Activated T-cell treated with anti-CD3 and anti-CD28 coated beads, Interleukin-2, amount 50 U/mL, for 48 hours (primary cell): Measurements from ENCODE around the gene MAGEA12.
"Not testable (repeated sequence)": the region's sequence is repeated elsewhere in the genome, so short reads cannot be mapped to it uniquely, and the experiment has no call there.

ENCODE experiments used
- DNase-seq, 2 experiments: peaks; one replicate each; pipeline ENCODE4 v3.0.0-alpha.2; 2020

MAGEA12 gene

GRCh38 chrX:152733261-152733975, at the start of gene MAGEA12, which contains the start of gene CSAG1:
MAGEA12 (plus strand) TSS chrX:152733757; CDS start chrX:152736162, 2,405 bp downstream.
CSAG1 (minus strand) TSS chrX:152733721; CDS start chrX:152732460, 1,261 bp downstream.
- DNase-seq: no peak

- not testable (repeated sequence) for DNase-seq
These were observed 35.3 kb upstream of the MAGEA12 start, which contains the start of gene MAGEA3 for GRCh38 chrX:152697952-152698931. MAGEA3 (plus strand) TSS chrX:152698794; CDS start chrX:152700833, 2,039 bp downstream.

GRCh38 chrX:152700390-152700789, 33.2 kb upstream of the MAGEA12 start:
- not testable (repeated sequence) for DNase-seq

GRCh38 chrX:152706500-152706899, 27.1 kb upstream of the MAGEA12 start:
- not testable (repeated sequence) for DNase-seq

- not testable (repeated sequence) for DNase-seq
These were observed 24.4 kb upstream of the MAGEA12 start, which contains the start of gene CSAG2 for GRCh38 chrX:152709173-152709572. CSAG2 (minus strand) TSS chrX:152709273; CDS start chrX:152709112, 161 bp downstream.

- DNase-seq: not testable (repeated sequence)
These were observed 20.4 kb upstream of the MAGEA12 start for GRCh38 chrX:152713195-152713594.

GRCh38 chrX:152713815-152714787, 19.5 kb upstream of the MAGEA12 start, which contains the start of gene MAGEA2B:
MAGEA2B (plus strand) TSS chrX:152714628; CDS start chrX:152717107, 2,479 bp downstream.
- DNase-seq: not testable (repeated sequence)

GRCh38 chrX:152725409-152725808, 8.1 kb upstream of the MAGEA12 start:
- no peak for DNase-seq

- DNase-seq: not testable (repeated sequence)
These were observed 744 bp downstream of the MAGEA12 start for GRCh38 chrX:152734143-152734858.

- no peak for DNase-seq
These were observed 1.5 kb downstream of the MAGEA12 start for GRCh38 chrX:152735101-152735500.

GRCh38 chrX:152735860-152736511, 2.4 kb downstream of the MAGEA12 start:
- no peak for DNase-seq

GRCh38 chrX:152736528-152736927, 3.0 kb downstream of the MAGEA12 start:
- not testable (repeated sequence) for DNase-seq

- DNase-seq: no peak
These were observed 5.0 kb downstream of the MAGEA12 start for GRCh38 chrX:152738560-152738959.

GRCh38 chrX:152753686-152754650, 20.4 kb downstream of the MAGEA12 start, which contains the start of gene MAGEA2:
MAGEA2 (minus strand) TSS chrX:152753842; CDS start chrX:152751363, 2,479 bp downstream.
- not testable (repeated sequence) for DNase-seq

GRCh38 chrX:152754871-152755270, 21.3 kb downstream of the MAGEA12 start:
- DNase-seq: not testable (repeated sequence)

GRCh38 chrX:152758918-152759317, 25.4 kb downstream of the MAGEA12 start, which contains the start of gene CSAG3:
CSAG3 (plus strand) TSS chrX:152759218.
- not testable (repeated sequence) for DNase-seq

GRCh38 chrX:152759544-152759943, 26.0 kb downstream of the MAGEA12 start:
- DNase-seq: not testable (repeated sequence)

GRCh38 chrX:152761582-152761981, 28.0 kb downstream of the MAGEA12 start:
- not testable (repeated sequence) for DNase-seq

GRCh38 chrX:152766562-152766961, 33.0 kb downstream of the MAGEA12 start:
- DNase-seq: not testable (repeated sequence)
